ENCODE data around the gene UBE2J2.
A peak's percentile ranks its signal among the peaks of the same experiment; 100 is the strongest.

UBE2J2 gene

DNA sequence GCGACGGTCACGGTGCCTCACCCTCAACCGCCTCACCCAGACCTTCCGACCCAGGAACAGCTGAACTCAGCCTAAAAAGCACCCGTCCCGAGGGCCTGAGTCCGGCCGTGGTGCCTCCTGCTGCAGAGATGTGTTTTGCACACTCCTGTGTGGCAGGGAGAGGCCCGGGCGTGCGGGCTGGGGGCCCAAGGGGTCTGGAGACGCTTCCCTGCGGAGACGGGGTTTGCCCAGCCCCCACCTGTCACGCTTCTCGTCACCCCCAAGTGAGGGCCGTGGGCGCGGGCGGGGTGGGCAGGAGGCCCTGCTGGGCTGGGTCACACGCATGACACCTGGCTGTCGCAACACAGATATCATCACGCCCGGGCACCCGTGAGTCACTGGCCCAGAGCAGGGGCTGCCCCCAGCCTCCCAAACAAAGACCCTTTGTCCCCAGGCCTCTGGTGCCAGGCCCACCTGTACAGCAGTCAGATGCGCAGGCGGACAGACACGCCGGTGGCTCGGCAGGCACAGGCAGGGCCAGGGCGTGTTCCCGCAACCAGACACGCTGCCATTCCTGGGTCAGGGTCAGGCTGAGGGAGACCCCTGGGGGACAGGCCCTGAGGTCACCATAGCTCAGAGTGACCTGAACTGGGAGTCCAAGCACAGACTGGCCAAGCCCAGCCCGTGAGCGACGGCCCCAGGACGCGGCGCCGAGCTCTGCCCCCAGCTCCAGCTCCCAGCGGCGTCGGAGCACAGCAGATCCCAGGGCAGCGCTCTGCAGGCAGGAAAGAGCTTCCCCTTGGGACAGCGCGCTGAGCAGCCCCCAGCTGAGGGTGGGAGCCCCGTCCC, 35.6 kb downstream of the UBE2J2 start:
- DNase-seq, result no peak

DNA sequence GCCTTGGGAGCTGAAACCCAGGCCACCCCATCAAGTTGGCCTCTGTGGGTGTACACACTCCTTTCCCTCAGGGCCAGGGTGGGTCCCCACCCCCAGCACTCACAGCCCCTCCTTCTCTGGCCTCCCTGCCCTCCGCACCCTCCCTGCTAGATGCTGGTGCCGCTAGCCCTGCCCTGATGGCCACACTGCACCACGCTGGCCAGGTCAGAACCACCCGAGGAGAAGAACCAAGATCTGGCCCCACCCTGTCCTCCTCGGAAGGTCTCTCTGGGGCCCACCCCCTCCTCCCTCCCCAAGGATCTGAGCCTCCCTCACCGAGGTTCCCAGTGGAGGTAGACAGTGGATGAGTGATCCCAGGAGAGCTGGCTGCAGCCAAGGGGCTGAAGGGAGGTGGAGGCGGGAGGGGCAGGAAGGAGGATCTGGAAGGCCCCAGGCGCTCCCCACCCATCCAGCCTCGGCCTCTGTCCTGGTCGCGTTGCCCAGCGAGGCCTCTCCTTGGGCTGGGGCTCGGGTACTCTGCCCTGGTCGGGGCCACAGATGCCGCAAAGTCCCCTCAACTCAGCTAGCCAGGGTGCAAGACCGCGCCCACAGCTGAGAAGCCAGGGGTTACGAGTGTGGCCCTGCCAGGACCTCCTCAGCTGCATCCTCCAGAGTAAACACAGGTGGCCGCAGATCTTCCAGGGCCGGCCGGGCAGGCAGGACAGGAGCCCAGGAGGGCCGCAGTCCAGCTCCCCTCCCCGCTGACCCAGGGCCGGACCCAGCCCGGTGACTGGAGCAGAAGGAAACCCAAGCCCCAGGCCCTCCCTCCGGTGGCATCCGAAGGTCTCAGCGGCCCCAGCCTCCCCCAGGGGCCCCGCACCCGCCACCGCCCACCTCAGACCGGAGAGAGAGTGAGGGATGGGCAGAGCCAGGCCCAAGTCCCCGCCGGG, 36.4 kb downstream of the UBE2J2 start:
- DNase-seq, result no peak

DNA sequence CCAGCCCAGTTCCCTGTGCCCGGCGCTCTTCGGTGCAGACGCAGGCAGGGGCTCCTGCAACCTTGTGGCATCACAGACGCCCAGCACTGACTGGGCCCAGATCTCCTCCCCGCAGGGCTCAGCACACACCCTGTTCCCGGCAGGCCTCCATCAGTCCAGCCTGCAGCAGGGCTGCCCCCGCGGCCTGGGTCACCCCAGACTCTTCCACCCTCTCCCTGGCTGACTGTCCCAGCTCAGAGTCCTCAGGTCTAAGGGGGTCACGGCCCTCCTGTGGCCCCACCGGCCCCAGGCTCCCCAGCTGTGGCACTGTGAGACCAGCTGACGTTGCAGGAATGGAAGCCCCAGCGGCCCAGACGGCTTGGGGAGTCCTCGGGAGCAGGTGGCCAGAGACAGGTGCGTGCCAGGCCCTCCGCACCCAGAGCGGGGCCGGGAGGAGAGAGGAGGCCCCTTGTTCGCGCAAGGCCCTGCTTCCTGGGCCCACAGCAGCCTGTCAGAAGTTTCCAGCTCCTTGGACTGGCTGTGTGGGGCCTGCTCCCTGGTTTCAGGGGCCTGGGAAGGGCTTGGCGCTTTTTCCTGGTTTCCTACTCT, 37.4 kb downstream of the UBE2J2 start:
- DNase-seq, result no peak

DNA sequence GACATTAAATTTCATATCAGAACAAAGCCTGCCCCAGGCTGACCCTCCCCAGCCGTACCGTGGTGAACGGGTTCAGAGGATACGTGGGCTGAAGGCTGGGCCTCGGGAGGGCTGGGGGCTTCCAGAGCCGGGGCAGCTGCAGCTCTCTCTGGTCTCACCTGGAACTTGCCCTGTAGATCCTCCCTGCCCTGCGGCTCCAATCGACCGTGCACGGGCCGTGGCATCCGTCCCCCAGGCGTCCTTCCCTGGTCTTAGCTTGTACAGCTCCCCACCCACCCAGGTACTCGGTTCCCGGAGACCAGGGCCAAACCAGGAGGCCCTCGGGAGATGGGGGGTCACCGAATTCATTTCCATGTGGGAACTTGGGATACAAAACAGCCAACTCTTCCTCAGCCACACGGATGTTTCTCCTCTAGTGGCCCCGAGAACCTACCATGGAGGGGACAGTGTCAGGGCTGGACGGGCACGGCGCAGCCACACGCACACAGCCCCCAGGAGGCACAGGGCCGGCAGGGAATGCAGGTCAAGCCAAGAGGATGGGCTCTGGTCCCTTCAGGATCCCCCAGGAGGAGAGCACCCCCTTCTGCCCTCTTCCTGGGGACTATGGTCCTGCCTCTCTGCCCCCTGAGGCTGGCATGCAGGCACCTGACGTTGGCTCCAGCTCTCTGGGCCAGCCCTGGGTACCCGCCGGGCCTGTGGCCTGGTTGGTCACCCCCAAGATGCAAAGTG, 38.5 kb downstream of the UBE2J2 start:
- no peak for DNase-seq

DNA sequence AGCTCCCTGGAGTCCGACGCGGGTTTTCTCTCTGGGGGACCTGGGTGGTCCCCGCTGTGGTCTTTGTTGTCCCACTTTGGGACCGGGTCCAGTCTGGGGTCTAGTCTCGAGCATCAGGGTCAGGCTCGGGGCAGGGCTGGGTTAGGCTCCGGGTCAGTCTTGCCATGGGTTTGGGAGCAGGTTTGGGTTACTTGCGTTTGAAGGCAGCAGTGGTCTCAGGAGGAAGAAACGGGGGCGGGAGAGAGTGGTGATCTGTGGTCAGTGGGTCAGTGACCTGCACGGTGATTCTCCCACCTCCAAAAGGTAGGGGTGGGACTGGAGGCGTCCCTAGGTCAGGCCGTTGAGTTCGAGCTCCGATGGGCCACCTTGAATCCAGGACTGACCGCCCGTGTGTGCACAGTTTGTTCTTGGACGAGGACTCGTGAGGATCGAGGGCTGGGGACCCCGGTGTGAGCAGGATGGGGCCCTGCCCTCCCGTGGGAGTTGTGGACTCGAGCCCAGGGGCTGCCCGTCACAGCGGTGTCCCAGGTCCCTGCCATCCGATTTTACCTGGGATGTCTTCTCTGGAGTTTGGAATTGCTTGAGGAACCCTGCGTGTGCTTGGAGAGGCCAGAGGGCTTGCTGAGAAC, 39.4 kb downstream of the UBE2J2 start:
- DNase-seq, result no peak

DNA sequence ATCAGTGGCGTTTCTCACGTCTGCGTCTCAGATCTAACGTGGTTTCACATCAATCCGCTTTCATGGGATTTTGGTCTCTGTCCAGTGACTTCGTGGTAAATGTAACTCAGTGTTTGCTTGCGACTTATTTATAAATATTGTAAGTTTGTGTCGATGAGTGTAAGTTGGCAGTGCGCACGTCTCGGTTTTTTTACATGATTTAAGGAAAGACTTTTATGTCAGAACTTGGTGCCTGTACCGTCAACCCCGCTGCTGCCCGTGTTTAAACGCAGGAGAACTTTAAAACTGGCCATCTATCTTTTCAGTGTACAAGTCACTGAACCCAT, 40.1 kb downstream of the UBE2J2 start:
- no peak for DNase-seq

DNA sequence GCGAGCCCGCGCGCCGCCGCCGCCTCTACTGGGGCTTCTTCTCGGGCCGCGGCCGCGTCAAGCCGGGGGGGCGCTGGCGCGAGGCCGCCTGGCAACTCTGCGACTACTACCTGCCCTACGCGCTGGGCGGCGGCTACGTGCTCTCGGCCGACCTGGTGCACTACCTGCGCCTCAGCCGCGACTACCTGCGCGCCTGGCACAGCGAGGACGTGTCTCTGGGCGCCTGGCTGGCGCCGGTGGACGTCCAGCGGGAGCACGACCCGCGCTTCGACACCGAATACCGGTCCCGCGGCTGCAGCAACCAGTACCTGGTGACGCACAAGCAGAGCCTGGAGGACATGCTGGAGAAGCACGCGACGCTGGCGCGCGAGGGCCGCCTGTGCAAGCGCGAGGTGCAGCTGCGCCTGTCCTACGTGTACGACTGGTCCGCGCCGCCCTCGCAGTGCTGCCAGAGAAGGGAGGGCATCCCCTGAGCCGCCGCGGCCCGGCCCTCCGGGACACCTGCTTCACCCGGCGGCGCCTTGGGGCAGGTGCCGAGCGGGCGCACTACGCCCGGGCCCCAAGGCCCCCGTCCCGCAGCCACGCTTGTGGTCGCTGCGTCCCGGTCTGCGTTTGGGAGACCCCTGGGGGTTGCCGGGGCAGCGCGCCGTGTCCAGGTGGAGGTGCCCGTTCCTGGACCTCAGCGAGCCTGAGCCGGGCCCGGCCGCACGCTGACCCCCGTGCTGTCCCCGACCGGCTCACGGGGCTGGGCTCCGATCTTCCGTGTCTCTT, 40.7 kb downstream of the UBE2J2 start:
- DNase-seq, result no peak

DNA sequence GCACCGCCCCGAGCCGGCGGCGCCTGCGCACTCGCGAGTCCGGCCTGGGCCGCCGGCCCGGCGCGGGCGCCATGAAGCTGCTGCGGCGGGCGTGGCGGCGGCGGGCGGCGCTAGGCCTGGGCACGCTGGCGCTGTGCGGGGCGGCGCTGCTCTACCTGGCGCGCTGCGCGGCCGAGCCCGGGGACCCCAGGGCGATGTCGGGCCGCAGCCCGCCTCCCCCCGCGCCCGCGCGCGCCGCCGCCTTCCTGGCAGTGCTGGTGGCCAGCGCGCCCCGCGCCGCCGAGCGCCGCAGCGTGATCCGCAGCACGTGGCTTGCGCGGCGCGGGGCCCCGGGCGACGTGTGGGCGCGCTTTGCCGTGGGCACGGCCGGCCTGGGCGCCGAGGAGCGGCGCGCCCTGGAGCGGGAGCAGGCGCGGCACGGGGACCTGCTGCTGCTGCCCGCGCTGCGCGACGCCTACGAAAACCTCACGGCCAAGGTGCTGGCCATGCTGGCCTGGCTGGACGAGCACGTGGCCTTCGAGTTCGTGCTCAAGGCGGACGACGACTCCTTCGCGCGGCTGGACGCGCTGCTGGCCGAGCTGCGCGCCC, 41.4 kb downstream of the UBE2J2 start, which contains the start of gene B3GALT6:
Gene B3GALT6, plus strand, starts transcription at position 30 of the 588 bp plus-strand sequence. Its CDS starts 42 bp downstream, at position 72.
- DNase-seq, result no peak

DNA sequence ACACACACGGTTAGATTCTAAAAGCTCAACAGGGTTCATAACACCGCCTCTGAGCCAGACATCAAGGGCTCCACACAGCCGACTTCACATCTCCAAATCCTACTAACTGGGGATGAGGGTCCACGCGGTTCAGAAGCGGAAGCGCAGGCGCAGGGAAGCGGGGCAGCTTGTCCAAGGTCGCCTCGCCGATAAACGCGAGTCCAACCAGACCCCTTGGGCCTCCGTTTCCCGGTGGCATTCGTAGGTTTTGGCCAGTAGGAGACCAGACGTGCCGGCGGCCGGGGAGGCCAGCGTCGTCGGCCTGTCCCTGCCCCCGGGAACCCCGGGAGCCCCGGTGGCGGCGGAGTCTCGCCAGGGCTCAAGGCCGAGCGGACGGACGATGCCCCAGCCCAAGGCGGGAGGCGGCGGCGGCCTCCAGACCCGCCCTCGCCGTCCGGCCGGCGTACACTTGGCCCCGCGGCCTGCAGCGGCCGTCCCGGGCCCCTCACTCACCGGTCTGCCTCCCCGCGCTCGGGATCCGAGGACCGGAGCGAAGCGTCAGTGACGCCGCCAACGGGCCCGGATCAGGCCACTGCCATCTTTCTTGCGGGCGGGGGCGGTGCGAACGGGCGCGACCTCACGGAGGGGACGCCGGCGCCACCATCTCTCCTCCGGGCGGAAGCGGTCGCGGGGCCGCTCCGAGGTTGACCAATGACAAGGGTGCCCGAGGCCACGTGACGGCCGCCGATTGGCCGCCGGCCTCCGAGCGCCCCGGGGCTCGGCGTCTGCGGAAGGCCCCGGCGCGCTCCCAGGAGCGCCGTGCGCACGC, 42.0 kb downstream of the UBE2J2 start, which contains the start of gene SDF4:
Gene SDF4, minus strand, starts transcription at position 602 of the 808 bp plus-strand sequence. CDS start 3,229 bp downstream, outside the sequence.
- DNase-seq, result peak; percentile 96

DNA sequence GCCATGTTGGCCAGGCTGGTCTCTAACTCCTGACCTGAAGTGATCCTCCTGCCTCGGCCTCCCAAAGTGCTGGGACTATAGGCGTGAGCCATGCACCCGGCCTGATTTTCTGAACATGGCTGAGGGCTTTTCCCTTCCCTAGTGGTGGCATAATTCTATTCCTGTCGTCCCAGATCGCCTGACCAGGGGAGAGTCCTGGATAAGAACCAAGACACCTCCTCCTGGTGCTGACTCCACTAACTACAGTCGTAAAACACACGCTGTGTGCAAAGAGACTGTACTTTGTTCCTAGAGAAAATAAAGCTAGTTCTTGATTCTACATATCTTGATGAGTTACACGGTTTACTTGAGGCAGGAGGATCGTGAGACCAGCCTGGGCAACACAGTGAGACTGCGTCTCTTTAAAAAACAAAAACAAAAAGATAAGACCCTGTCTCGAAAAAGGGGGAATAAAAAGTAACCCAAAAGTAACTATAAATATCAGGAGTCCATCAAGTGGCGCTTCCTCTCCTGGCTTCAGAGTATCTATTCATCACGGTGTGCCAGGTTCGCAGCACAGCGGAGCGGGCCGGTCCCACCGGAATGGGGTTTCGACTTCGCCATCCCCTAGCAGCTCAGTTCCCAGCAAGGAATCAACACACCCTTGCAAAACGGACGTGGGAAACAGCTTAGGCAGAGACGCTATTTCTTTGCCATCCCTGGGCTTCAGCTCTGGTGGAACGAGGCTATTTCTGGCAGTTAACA, 42.8 kb downstream of the UBE2J2 start:
- no peak for DNase-seq

DNA sequence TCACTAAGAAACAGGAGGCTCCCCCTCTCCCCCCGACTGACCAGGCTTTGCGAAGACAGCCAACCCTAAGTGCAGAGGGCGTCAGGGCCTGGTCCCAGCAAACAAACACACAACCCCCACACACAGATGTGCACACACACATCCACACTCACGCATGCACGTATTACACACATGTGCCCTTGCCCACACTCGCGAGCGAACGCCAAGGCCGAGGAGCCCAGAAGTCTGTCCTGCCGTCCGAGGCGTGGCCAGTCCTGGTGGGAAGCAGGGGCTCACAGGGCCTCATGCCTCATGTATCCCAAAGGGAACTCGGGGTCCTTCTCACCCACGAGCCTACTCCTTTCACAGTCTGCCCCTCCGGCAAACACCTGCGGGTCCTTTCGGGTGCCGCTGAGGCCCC, 43.9 kb downstream of the UBE2J2 start:
- DNase-seq, result no peak

DNA sequence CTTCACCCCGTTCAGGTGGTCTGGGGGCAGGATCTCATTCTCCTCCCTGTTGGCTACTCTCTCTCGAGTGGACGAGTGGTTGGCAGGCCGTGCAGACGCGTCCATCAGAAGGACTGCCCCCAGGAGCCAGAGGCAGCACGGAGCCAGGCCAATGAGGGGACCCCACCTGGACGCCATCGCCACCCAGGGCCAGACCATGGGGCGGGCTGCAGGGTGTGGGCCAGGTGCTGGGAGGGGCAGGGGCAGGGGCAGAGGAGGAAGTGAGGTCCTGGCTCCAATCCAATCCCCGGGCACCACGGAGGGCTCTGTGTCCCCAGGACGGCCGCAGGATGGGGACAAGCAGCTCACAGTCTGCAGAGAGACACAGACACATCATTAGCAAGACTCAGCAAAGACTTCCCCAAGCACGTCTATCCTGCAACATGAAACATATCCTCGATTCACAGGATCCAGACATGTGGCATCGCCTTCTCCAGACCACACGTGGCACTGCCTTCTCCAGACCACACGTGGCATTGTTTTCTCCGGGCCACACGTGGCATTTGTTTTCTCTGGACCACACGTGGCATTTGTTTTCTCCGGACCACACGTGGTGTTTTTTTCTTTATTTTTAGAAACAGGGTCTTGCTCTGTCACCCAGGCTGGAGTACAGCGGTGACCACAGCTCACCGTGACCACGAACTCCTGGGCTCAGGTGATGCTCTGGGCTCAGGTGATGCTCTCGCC, 44.9 kb downstream of the UBE2J2 start:
- DNase-seq, result no peak

DNA sequence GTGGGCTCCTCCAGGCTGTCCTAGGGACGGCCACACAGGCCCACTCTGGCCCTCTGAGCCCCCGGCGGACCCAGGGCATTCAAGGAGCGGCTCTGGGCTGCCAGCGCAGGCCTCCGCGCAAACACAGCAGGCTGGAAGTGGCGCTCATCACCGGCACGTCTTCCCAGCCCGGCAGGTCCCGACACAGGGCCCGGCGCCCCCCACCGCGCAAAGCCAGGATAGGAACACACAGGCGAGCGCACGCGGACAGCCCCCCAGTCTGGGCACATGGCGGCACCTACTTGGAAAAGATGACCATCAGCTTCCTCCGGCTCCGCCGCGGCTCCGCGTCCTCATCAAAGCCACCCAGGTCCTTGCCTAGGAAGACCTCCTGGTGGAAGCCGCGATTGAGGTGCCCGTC, 45.5 kb downstream of the UBE2J2 start:
- DNase-seq, result no peak

DNA sequence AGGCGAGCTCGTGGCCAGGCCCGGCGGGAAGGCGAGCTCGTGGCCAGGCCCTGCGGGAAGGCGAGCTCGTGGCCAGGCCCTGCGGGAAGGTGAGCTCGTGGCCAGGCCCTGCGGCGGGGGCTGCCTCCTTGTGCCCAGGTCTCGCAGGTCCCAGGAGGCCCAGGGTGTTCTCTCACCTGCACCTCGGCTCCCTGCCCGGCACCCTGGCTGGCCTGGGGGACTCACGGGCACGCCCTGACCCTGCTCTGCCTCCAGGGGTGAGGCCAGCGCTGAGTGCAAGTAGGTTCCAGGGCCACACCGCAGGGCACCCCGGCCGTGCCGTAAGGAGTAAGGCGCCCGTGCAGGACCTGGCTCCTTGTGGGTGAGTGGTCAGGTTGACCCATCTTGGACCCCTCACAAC, 46.3 kb downstream of the UBE2J2 start:
- DNase-seq, result no peak

DNA sequence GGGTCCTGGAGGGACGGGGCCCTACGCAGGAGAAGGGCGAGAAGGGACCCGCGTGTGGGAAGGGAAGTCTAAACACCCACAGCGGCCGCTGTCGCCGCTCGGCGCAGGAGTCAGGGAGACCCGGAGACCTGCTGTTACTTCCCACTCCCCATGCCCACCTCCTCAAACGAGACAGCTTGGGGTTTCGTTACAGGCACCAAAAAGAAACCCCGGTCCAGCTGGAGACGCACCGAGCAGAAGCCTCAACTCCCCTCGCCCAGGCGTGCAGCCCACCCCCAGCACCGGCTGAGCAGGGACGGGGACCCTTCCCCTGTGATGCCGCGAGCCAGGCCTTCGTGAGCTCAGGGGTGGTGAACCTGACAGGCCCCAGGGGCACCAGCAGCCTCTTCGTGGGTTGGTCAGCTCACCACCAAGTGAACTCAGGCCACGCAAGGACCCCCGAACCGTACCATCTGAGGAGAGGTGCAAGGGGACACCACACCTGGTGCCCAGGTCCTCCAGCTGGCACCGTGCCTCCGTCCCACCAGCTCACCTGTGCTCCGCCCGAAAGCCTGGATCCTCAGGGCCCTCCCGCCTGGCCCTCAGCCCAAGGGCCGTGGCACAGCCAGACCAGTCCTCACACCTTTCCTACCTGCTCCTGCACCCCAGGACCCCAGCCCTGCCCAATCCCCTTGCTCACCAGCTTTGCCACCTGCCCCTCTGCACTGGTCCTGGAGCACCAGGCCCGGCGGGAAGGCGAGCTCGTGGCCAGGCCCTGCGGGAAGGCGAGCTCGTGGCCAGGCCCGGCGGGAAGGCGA, 46.9 kb downstream of the UBE2J2 start:
- DNase-seq, result no peak

DNA sequence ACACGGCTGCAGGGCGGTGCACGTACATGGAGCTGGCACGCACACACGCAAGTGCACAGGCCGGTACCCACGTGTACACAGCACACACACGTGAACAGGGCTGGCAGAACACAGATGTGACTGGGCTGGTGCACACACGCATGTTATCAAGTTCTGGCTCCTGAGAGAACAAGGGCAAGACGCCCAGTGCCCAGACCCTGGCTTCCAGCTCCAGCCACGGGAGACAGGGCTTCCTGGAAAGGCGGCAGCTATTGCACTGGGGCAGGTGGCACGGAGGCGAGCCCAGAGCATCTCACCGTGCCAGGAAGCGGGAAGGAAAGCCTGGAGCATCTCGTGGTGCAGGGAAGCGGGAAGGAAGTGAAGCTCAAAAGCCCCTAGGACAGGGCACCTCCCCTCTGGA, 47.7 kb downstream of the UBE2J2 start:
- DNase-seq, result no peak

DNA sequence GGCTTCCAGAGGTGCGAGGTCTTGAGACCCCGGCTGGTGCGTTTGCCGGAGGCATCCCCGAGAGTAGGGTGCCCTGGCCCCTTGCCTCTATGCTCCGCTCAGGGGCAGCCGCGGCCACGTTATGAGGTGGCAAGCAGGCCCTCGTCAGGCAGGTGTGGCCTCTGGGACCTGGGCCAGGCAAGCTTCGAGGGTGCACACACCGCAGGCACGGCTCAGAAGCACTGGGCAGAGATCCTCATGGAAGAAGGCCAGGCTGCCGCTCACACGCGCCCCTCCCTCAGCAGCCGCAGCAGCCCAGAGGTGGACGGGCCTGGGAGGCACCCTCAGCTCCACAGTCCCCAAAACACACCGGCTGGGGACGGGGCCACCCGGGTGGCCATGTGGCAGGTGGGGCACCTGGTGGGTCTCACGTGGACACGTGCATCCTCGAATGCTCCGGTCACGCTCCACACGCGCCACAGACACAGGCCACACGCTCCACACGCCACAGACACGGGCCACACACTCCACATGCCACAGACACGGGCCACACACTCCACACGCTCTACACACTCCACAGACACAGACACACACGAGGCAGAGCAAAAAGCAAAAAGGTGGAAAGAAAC, 48.3 kb downstream of the UBE2J2 start:
- DNase-seq, result no peak
